ENCODE measurements around the gene SNRNP27. TPM values are rescaled to one million over a fixed set of nuclear protein-coding genes. Genes with fewer than 3 reads are reported as not detected.
A peak's percentile ranks its signal among the peaks of the same experiment; 100 is the strongest.

The SNRNP27 gene
- total and polyA plus RNA-seq, 9 of the 15 experiments (the other 6 are each of a cell fraction or from before 2014, with no cell fraction given), result 29.2 to 102 (median 65.7) TPM

GRCh38 chr2:69933839-69934613 is 40.3 kb downstream of the SNRNP27 start (continued):
- TF ChIP-seq TAF7 (tag; IDR thresholded peaks at IDR 0.05) (peak; percentile 53; the same call in 1 of the 2 replicates), MEIS2 (IDR thresholded peaks at IDR 0.05; ENCODE audit: partially characterized antibody) (peak; percentile 53), GTF2A2 (tag; IDR thresholded peaks at IDR 0.05) (peak; percentile 36; the same call in 1 of the 2 replicates), GATAD2A (IDR thresholded peaks at IDR 0.05) (no peak), TRIM24 (IDR thresholded peaks at IDR 0.05) (peak; percentile 69 to 70; a peak in 3 of 4 replicates), EGR1 (conservative IDR thresholded peaks at IDR 0.05) (no peak), ZNF316 (IDR thresholded peaks at IDR 0.05) (peak; percentile 85), ZNF175 (CRISPR knock-in tag; IDR thresholded peaks at IDR 0.05; ENCODE audit: low read depth) (peak; percentile 75; the same call in 1 of the 2 replicates), MNT (conservative IDR thresholded peaks at IDR 0.05) (peak in 1 of 2 experiments; percentile 50; a peak in 2 of 4 replicates), NCOA2 (IDR thresholded peaks at IDR 0.05; ENCODE audit: partially characterized antibody in 2 of 2) (no peak), ELK3 (CRISPR knock-in tag; IDR thresholded peaks at IDR 0.05) (no peak), ELF4 (CRISPR knock-in tag; IDR thresholded peaks at IDR 0.05) (0 out of 2 replicates have a peak, but pooled peaks have one; percentile 53), SAFB2 (IDR thresholded peaks at IDR 0.05; ENCODE audit: borderline replicate concordance, low read depth, low read length, severe bottlenecking) (no peak), FOXJ2 (tag; IDR thresholded peaks at IDR 0.05) (peak; percentile 71)
